Gastroesophageal sphincter (tissue), 3 donors: Measurements from ENCODE around the gene ZDHHC13.

Source experiments
- EP300 ChIP-seq: sonication (generic); formaldehyde crosslinking; IDR thresholded peaks from one replicate; pipeline ENCODE4 v1.6.1; 2017; ENCODE audit warnings: antibody characterized with exemption, mild to moderate bottlenecking
- POLR2A ChIP-seq, 2 donors: fragments of 450-650 bp; IDR thresholded peaks; one replicate each; pipeline ENCODE4 v1.6.1; 2017; ENCODE audit warnings: antibody characterized with exemption in 2 of 2, mild to moderate bottlenecking in 2 of 2, moderate library complexity in 1 of 2
- POLR2AphosphoS5 ChIP-seq: sonication (generic); formaldehyde crosslinking; IDR thresholded peaks from one replicate; pipeline ENCODE4 v1.6.1; 2017; ENCODE audit warnings: antibody characterized with exemption
- TF ChIP-seq, protein P1 (sequence below), 4 experiments: fragments of 200-600 bp in 2 of 4; fragments of 450-650 bp in 2 of 4; sonication (generic) in 1 of 4; IDR thresholded peaks; one replicate each; pipeline ENCODE4 v1.5.1; 2017 to 2019; ENCODE audit warnings: antibody characterized with exemption in 4 of 4, mild to moderate bottlenecking in 2 of 4, moderate library complexity in 2 of 4

DNA sequence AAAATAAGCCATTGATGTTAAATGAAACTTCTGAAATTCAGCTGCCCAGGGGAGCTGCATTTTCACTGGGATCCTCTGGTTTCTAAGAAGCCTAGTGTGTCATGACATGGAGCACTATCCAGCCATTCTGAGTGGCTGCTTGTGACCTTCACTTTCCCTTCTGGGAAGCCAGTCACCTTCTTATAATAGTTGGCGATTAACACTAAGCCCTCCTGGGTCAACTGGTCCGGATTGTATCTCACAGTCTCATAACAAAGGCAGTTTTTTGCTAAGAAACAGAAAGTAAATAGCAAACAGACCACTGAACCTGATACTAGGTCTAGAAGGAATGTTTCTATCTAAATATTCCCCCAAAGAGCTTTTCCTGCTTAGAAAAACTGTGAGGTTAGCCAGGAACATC lies 76.9 kb downstream of the ZDHHC13 start:
- TF ChIP-seq, protein P1, sequence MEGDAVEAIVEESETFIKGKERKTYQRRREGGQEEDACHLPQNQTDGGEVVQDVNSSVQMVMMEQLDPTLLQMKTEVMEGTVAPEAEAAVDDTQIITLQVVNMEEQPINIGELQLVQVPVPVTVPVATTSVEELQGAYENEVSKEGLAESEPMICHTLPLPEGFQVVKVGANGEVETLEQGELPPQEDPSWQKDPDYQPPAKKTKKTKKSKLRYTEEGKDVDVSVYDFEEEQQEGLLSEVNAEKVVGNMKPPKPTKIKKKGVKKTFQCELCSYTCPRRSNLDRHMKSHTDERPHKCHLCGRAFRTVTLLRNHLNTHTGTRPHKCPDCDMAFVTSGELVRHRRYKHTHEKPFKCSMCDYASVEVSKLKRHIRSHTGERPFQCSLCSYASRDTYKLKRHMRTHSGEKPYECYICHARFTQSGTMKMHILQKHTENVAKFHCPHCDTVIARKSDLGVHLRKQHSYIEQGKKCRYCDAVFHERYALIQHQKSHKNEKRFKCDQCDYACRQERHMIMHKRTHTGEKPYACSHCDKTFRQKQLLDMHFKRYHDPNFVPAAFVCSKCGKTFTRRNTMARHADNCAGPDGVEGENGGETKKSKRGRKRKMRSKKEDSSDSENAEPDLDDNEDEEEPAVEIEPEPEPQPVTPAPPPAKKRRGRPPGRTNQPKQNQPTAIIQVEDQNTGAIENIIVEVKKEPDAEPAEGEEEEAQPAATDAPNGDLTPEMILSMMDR (IDR thresholded peaks at IDR 0.05): no peak
- TF ChIP-seq POLR2A (IDR thresholded peaks at IDR 0.05): no peak
- no peak for TF ChIP-seq POLR2AphosphoS5
- TF ChIP-seq EP300: no peak
